Measurements from ENCODE around the gene SPEN.
"Not testable (repeated sequence)": the region's sequence is repeated elsewhere in the genome, so short reads cannot be mapped to it uniquely, and the experiment has no call there.

SPEN gene

GRCh38 chr1:15885701-15886610, 38.4 kb downstream of the SPEN start:
- DNase-seq (ENCODE audit: extremely low spot score, insufficient read length, low read depth): no peak
- peak; percentile 51 for FAIRE-seq

DNA sequence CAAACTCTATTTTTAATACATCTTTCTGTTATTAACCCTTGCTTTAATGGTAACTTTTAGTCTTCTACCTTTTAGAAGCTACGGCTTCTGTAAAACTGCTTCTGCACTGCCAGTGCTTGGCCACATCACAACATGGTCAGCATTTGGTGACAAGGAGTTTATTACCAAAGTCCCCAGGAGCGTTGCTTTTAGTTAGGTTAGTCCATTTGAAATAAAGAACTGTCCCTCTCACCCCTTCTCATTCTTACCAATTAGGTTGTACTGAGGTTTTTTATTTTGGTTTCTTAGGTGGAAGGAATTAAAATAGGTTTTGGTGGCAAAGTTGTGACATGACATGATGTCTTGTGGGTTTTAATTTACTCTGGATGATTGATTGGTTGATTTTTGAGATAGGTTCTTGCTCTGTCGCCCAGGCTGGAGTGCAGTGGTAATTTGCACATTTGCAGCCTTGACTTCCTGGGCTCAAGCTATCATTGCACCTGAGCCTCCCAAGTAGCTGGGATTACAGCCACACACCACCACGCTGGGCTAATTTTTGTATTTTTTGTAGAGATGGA, 39.2 kb downstream of the SPEN start:
- FAIRE-seq (no peak), DNase-seq (ENCODE audit: extremely low spot score, insufficient read length, low read depth) (no peak)

GRCh38 chr1:15892857-15893599, 45.5 kb downstream of the SPEN start:
- not testable (repeated sequence) for DNase-seq (ENCODE audit: extremely low spot score, insufficient read length, low read depth); FAIRE-seq

DNA sequence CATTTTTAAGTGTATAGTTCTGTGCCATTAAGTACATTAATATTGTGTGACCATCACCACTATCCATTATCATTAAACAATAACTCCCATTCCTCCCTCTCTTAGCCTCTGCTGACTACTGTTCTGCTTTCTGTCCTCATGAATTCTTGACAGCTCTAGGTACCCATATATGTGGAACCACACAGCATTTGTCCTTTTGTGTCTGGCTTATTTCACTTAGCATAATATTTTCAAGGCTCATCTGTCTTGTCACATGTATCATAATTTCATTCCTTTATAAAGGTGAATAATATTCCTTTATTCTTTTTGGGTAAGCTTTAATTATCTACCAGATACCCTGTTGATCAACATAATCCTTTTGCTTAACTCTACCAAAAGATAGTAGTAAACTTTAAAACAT, 47.7 kb downstream of the SPEN start:
- FAIRE-seq (no peak), DNase-seq (ENCODE audit: extremely low spot score, insufficient read length, low read depth) (no peak)

GRCh38 chr1:15896841-15897610, 49.5 kb downstream of the SPEN start:
- FAIRE-seq: not testable (repeated sequence)

GRCh38 chr1:15899266-15899665, 51.8 kb downstream of the SPEN start:
- FAIRE-seq (no peak), DNase-seq (ENCODE audit: extremely low spot score, insufficient read length, low read depth) (no peak)

More at GRCh38 chr1:15896841-15897610, 49.5 kb downstream of the SPEN start:
- DNase-seq (ENCODE audit: extremely low spot score, insufficient read length, low read depth): not testable (repeated sequence)

GRCh38 chr1:15900662-15901279, 53.3 kb downstream of the SPEN start:
- no peak for FAIRE-seq
- no peak for DNase-seq (ENCODE audit: extremely low spot score, insufficient read length, low read depth)

DNA sequence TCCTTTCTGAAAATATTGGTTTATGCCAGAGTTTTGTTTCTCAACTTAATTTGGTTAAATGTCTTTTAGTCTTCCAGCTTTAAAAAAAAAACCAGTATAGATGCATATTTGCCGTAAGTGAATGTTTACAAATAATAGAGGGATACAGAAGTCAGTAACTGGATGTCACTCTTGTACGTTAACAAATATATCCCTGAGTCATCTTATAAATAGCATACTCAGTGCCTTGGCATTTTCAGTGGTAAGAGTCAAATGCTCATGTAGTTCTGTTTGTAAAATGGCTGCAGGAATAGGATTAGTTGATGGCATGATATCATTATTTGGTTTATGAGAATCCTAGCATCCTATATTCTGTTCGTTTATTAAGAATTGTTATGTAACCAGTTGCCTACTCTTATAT, 55.4 kb downstream of the SPEN start:
- DNase-seq (ENCODE audit: extremely low spot score, insufficient read length, low read depth): no peak
- no peak for FAIRE-seq

DNA sequence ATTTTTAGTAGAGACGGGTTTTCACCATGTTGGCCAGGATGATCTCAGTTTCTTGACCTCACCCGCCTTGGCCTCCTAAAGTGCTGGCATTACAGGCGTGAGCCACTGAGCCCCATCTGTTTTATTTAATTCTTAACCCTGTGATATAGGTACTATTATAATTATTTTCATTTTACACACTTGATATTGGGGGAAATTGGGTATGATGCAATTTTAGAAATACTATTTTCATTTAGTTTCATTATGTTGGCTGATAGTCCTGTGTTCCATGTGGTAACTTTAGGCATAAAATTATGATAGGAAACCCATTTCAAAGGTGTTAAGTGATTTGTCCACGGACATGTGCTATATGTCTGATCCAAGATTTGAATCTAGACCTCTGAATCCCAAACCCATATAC, 61.1 kb downstream of the SPEN start:
- FAIRE-seq: no peak

GRCh38 chr1:15911141-15911540, 63.6 kb downstream of the SPEN start:
- DNase-seq (ENCODE audit: extremely low spot score, insufficient read length, low read depth): no peak
- no peak for FAIRE-seq

More for the DNA sequence above, 61.1 kb downstream of the SPEN start:
- no peak for DNase-seq (ENCODE audit: extremely low spot score, insufficient read length, low read depth)

- DNase-seq (ENCODE audit: extremely low spot score, insufficient read length, low read depth) (no peak), FAIRE-seq (no peak)
Measured at GRCh38 chr1:15911927-15912326, 64.4 kb downstream of the SPEN start.

GRCh38 chr1:15913607-15914006, 66.1 kb downstream of the SPEN start:
- not testable (repeated sequence) for DNase-seq (ENCODE audit: extremely low spot score, insufficient read length, low read depth); FAIRE-seq

GRCh38 chr1:15915991-15916390, 68.5 kb downstream of the SPEN start:
- FAIRE-seq (no peak), DNase-seq (ENCODE audit: extremely low spot score, insufficient read length, low read depth) (no peak)

GRCh38 chr1:15916417-15916816, 68.9 kb downstream of the SPEN start:
- no peak for DNase-seq (ENCODE audit: extremely low spot score, insufficient read length, low read depth)
- FAIRE-seq: no peak

GRCh38 chr1:15916916-15917315, 69.4 kb downstream of the SPEN start:
- DNase-seq (ENCODE audit: extremely low spot score, insufficient read length, low read depth) (no peak), FAIRE-seq (peak; percentile 84)

- FAIRE-seq: peak; percentile 93
- DNase-seq (ENCODE audit: extremely low spot score, insufficient read length, low read depth): no peak
Measured at GRCh38 chr1:15918962-15919715, 71.6 kb downstream of the SPEN start.

DNA sequence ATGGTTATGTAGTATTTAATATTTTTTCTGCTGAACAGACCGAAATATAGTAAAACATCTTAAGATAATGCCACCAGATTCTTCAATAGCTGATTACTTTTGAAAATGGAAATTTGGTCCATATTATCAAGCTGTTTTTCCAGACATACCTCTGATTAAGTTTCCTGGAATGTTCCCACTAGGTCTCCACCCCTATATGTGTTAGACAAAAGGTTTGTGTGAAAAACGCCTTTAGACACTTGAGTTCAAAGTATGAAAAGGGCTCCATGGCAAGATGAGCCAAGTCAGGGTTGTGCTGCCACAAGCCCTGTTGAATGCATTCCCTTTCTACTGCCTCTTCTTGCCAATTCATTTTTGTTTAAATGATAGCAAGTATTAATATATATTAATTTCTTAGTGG, 75.7 kb downstream of the SPEN start:
- FAIRE-seq (no peak), DNase-seq (ENCODE audit: extremely low spot score, insufficient read length, low read depth) (no peak)

DNA sequence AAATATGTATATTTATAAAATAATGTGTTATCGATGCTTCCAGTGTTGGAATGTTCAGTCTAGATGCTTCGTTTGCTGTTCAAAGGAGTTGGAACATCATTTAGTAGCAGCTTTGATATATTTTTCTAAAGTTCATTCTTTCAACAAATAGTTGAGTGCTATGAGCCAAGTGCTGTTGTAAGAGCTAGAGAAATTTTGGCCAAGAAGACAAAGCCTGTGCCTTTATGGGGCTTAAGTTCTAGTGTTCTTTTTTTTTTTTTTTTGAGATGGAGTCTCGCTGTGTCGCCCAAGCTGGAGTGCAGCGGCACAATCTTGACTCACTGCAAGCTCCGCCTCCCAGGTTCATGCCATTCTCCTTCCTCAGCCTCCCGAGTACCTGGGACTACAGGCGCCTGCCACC, 78.9 kb downstream of the SPEN start:
- not testable (repeated sequence) for FAIRE-seq

More for the DNA sequence above, 78.9 kb downstream of the SPEN start:
- DNase-seq (ENCODE audit: extremely low spot score, insufficient read length, low read depth): not testable (repeated sequence)
